ENCODE measurements around the gene FAM204A.

Gene FAM204A

DNA sequence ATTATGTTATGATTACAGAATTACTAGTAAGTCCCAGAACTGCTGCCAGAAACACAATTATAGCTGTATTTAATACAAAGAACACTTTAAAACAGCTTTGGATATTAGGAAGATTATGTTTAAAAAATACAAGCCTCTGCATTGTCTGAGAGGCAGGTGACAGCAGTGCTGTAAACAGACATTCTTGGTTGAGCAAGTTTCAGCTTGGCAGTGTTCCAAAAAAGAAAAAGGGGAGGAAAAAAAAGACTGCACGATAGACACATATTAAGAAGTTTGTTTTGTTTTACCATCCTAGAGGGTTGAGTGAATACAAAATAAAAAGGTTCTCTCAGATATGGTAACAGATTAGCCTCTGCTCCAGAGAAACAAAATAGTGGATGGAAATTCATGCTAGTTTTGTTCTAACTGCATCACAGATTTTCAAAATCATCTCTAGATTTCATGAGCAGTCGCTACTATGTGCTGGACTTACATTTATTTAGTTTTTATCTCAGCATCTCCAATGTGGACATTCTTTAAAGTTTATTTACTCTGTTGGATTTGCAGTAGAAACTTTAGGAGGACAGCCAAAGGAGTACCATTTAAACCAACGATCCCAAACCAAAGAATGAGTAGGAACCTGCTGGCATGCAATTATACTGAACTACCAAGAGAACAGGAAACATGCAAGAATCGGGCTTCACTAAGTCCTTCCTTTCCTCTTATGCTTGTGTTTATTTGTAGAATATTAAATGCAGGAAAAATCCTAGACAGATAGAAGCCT is 9.0 kb downstream of the FAM204A start:
- Histone ChIP-seq H3K4me1 (ENCODE audit: control insufficient read depth, insufficient read depth, low read length, unreplicated experiment) (no peaks in the 10 kb centered on the region), H3K27ac (ENCODE audit: low read depth, low read length) (no peak overlapping the region), H3K36me3 (ENCODE audit: insufficient read depth, low read length) (peaks cover 33% of the 10 kb centered on the region), H2AFZ (ENCODE audit: low read length, unreplicated experiment) (no peak overlapping the region), H3K4me3 (ENCODE audit: low read depth, low read length) (no peak overlapping the region), H3K79me2 (ENCODE audit: control insufficient read depth, insufficient read depth, low read length, unreplicated experiment) (peaks cover 11% of the 10 kb centered on the region), H3K27me3 (ENCODE audit: insufficient read depth, low read length) (no peaks in the 10 kb centered on the region)

GRCh38 chr10:118332236-118332635 is 9.9 kb downstream of the FAM204A start:
- Histone ChIP-seq H2AFZ (ENCODE audit: low read length, unreplicated experiment) (no peak overlapping the region), H3K4me3 (ENCODE audit: low read depth, low read length) (no peak overlapping the region), H3K27me3 (ENCODE audit: insufficient read depth, low read length) (no peaks in the 10 kb centered on the region), H3K79me2 (ENCODE audit: control insufficient read depth, insufficient read depth, low read length, unreplicated experiment) (peaks cover 2% of the 10 kb centered on the region), H3K4me1 (ENCODE audit: control insufficient read depth, insufficient read depth, low read length, unreplicated experiment) (no peaks in the 10 kb centered on the region), H3K36me3 (ENCODE audit: insufficient read depth, low read length) (peaks cover 33% of the 10 kb centered on the region), H3K27ac (ENCODE audit: low read depth, low read length) (no peak overlapping the region)

GRCh38 chr10:118330295-118331076 is 11.6 kb downstream of the FAM204A start:
- H3K36me3 ChIP-seq (ENCODE audit: insufficient read depth, low read length), result peaks cover 25% of the 10 kb centered on the region
- H3K79me2 ChIP-seq (ENCODE audit: control insufficient read depth, insufficient read depth, low read length, unreplicated experiment), result no peaks in the 10 kb centered on the region
- no peaks in the 10 kb centered on the region for H3K4me1 ChIP-seq (ENCODE audit: control insufficient read depth, insufficient read depth, low read length, unreplicated experiment)
- H3K27ac ChIP-seq (ENCODE audit: low read depth, low read length), result no peak overlapping the region
- H2AFZ ChIP-seq (ENCODE audit: low read length, unreplicated experiment), result no peak overlapping the region
- H3K4me3 ChIP-seq (ENCODE audit: low read depth, low read length), result no peak overlapping the region
- no peaks in the 10 kb centered on the region for H3K27me3 ChIP-seq (ENCODE audit: insufficient read depth, low read length)

- Histone ChIP-seq H3K27me3 (ENCODE audit: insufficient read depth, low read length) (no peaks in the 10 kb centered on the region), H2AFZ (ENCODE audit: low read length, unreplicated experiment) (no peak overlapping the region), H3K27ac (ENCODE audit: low read depth, low read length) (no peak overlapping the region), H3K4me1 (ENCODE audit: control insufficient read depth, insufficient read depth, low read length, unreplicated experiment) (peaks cover 16% of the 10 kb centered on the region), H3K4me3 (ENCODE audit: low read depth, low read length) (no peak overlapping the region), H3K79me2 (ENCODE audit: control insufficient read depth, insufficient read depth, low read length, unreplicated experiment) (no peaks in the 10 kb centered on the region), H3K36me3 (ENCODE audit: insufficient read depth, low read length) (peaks cover 4% of the 10 kb centered on the region)
Measured at GRCh38 chr10:118324140-118324539, 18.0 kb downstream of the FAM204A start.

DNA sequence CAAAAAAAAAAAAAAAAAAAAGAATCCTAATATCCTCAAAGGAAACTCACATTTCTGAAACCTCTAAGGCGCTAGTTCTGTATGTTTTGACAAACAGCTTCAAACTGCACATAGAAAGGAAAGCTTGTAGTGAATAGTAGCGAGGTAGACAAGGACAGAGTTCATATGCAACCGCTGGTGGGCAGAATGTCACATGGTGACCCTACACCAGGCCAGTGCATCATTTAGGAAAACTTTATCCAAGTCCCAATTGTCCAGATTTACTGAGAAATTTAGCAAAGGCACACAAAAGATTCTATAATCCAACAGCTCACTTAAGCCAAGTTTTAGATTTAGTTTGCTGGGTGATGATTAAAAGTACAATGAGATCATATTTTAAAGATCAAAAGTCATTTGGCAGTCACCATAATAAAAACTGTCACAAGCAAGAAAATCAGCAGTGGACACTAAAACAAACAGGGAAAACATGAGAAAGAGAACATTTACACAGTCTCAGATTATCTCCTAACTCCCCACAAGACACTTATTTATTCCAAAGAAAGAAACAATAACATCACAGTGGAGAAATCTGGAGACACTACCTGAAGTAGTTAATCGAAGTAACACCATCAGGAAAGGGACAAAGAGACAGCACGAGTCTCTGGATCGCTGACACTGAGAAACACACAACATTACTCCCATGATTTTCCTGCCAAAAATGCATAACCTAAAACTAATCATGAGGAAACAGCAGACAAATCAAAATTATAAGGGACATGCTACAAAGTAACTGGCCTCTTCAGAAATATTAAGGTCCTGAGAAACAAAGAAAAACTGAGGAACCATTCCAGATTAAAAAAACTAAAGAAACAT is 20.2 kb downstream of the FAM204A start:
- H3K36me3 ChIP-seq (ENCODE audit: insufficient read depth, low read length), result peaks cover 4% of the 10 kb centered on the region
- peaks cover 16% of the 10 kb centered on the region for H3K4me1 ChIP-seq (ENCODE audit: control insufficient read depth, insufficient read depth, low read length, unreplicated experiment)
- peak overlapping the region; percentile 21 for H2AFZ ChIP-seq (ENCODE audit: low read length, unreplicated experiment)
- no peaks in the 10 kb centered on the region for H3K79me2 ChIP-seq (ENCODE audit: control insufficient read depth, insufficient read depth, low read length, unreplicated experiment)
- H3K27me3 ChIP-seq (ENCODE audit: insufficient read depth, low read length), result no peaks in the 10 kb centered on the region
- no peak overlapping the region for H3K27ac ChIP-seq (ENCODE audit: low read depth, low read length)
- no peak overlapping the region for H3K4me3 ChIP-seq (ENCODE audit: low read depth, low read length)

DNA sequence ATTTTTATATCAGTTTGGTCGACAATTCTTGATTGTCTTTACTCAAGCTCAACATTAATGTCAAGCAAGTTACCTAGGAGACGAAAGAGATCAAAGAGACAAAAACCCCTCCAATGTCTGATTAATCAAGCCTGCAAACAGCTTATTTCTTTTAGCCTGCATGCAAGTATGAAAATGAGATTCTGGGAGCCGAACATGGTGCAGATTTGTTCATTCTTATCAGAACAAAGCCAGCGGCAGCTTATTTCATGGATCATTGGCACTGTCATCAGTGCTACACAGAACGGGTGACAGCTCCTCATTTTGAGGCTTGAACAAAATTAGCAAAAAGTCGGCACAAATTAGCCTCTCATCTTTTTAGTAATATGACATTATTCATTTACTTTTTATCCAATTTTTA is 26.5 kb downstream of the FAM204A start:
- H2AFZ ChIP-seq (ENCODE audit: low read length, unreplicated experiment), result no peak overlapping the region
- peaks cover 11% of the 10 kb centered on the region for H3K4me1 ChIP-seq (ENCODE audit: control insufficient read depth, insufficient read depth, low read length, unreplicated experiment)
- H3K79me2 ChIP-seq (ENCODE audit: control insufficient read depth, insufficient read depth, low read length, unreplicated experiment), result no peaks in the 10 kb centered on the region
- H3K4me3 ChIP-seq (ENCODE audit: low read depth, low read length), result no peak overlapping the region
- peaks cover 11% of the 10 kb centered on the region; the same call in 1 of the 2 replicates for H3K36me3 ChIP-seq (ENCODE audit: insufficient read depth, low read length)
- H3K27ac ChIP-seq (ENCODE audit: low read depth, low read length), result no peak overlapping the region
- no peaks in the 10 kb centered on the region for H3K27me3 ChIP-seq (ENCODE audit: insufficient read depth, low read length)

DNA sequence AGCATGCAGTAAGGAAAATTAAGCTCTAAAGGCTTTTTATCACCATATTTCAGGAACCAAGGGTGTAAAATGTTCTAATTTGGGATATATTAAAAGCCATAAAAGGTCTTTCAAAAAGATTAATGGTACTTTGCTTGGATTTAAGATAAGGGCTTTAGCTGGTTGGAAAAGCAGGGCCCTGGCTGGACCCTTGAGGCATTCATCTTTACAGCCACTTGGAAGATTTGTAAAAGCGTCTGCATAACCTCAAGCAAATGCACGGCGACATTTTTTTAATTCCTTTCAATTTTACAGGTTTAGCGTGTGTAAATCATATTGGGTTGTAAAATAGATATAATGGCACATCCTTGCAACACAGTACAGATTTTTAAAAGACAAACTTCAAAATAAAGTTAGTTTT is 27.2 kb downstream of the FAM204A start:
- H3K4me3 ChIP-seq (ENCODE audit: low read depth, low read length), result no peak overlapping the region
- H3K36me3 ChIP-seq (ENCODE audit: insufficient read depth, low read length), result peaks cover 11% of the 10 kb centered on the region
- H2AFZ ChIP-seq (ENCODE audit: low read length, unreplicated experiment), result no peak overlapping the region
- no peaks in the 10 kb centered on the region for H3K79me2 ChIP-seq (ENCODE audit: control insufficient read depth, insufficient read depth, low read length, unreplicated experiment)
- no peaks in the 10 kb centered on the region for H3K27me3 ChIP-seq (ENCODE audit: insufficient read depth, low read length)
- H3K4me1 ChIP-seq (ENCODE audit: control insufficient read depth, insufficient read depth, low read length, unreplicated experiment), result peaks cover 18% of the 10 kb centered on the region
- no peak overlapping the region for H3K27ac ChIP-seq (ENCODE audit: low read depth, low read length)

DNA sequence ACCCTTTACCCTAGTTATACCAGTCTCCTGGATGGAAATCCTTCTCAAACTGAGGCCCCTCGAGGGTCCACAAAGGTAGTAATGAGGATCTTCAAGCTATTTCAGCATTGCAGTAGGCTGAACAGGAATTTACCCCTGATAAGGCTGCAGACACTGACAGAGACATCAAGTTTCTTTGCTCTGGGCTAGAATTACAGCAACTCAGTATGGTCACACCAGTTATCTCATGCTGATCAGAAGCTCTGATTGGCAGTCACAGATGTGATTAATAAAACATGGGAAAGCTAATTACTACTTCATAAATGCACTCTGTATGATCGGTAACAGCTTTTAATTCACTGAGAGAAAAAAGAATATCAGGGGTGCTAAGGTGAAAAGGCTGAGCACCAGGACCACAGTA is 30.6 kb downstream of the FAM204A start:
- Histone ChIP-seq H3K36me3 (ENCODE audit: insufficient read depth, low read length) (peaks cover 20% of the 10 kb centered on the region), H3K4me3 (ENCODE audit: low read depth, low read length) (no peak overlapping the region), H3K4me1 (ENCODE audit: control insufficient read depth, insufficient read depth, low read length, unreplicated experiment) (peaks cover 22% of the 10 kb centered on the region), H3K27me3 (ENCODE audit: insufficient read depth, low read length) (no peaks in the 10 kb centered on the region), H3K27ac (ENCODE audit: low read depth, low read length) (peak overlapping the region; percentile 77), H2AFZ (ENCODE audit: low read length, unreplicated experiment) (no peak overlapping the region), H3K79me2 (ENCODE audit: control insufficient read depth, insufficient read depth, low read length, unreplicated experiment) (no peaks in the 10 kb centered on the region)

GRCh38 chr10:118310822-118311221 is 31.3 kb downstream of the FAM204A start:
- Histone ChIP-seq H2AFZ (ENCODE audit: low read length, unreplicated experiment) (no peak overlapping the region), H3K4me1 (ENCODE audit: control insufficient read depth, insufficient read depth, low read length, unreplicated experiment) (peaks cover 22% of the 10 kb centered on the region), H3K4me3 (ENCODE audit: low read depth, low read length) (no peak overlapping the region), H3K36me3 (ENCODE audit: insufficient read depth, low read length) (peaks cover 23% of the 10 kb centered on the region), H3K79me2 (ENCODE audit: control insufficient read depth, insufficient read depth, low read length, unreplicated experiment) (no peaks in the 10 kb centered on the region), H3K27me3 (ENCODE audit: insufficient read depth, low read length) (no peaks in the 10 kb centered on the region), H3K27ac (ENCODE audit: low read depth, low read length) (peak overlapping the region; percentile 77)

GRCh38 chr10:118309911-118310310 is 32.2 kb downstream of the FAM204A start:
- Histone ChIP-seq H3K27ac (ENCODE audit: low read depth, low read length) (0 out of 2 replicates have a peak overlapping the region, but pooled peaks have one; percentile 8), H3K27me3 (ENCODE audit: insufficient read depth, low read length) (no peaks in the 10 kb centered on the region), H3K4me3 (ENCODE audit: low read depth, low read length) (no peak overlapping the region), H3K79me2 (ENCODE audit: control insufficient read depth, insufficient read depth, low read length, unreplicated experiment) (no peaks in the 10 kb centered on the region), H3K4me1 (ENCODE audit: control insufficient read depth, insufficient read depth, low read length, unreplicated experiment) (peaks cover 22% of the 10 kb centered on the region), H3K36me3 (ENCODE audit: insufficient read depth, low read length) (peaks cover 23% of the 10 kb centered on the region), H2AFZ (ENCODE audit: low read length, unreplicated experiment) (no peak overlapping the region)
